ENCODE measurements around the gene RPL39. TPM values are rescaled to one million over a fixed set of nuclear protein-coding genes. Genes with fewer than 3 reads are reported as not detected.
"Not testable (repeated sequence)": the region's sequence is repeated elsewhere in the genome, so short reads cannot be mapped to it uniquely, and the experiment has no call there.

RPL39 gene
- total RNA-seq, 1 experiment from 2014 or later, result 1,940 TPM

- H3K9me3 ChIP-seq (ENCODE audit: control insufficient read depth in 1 of 2, insufficient read depth in 1 of 2, low read depth in 1 of 2, low read length in 2 of 2); H4K20me1 ChIP-seq (ENCODE audit: insufficient read depth); CTCF ChIA-PET; H3K27me3 ChIP-seq (ENCODE audit: insufficient read depth, low read length); BruUV-seq (replicated peaks); intact Hi-C loops (cut with micrococcal nuclease); H3K9me2 ChIP-seq (ENCODE audit: insufficient read depth); H3K36me3 ChIP-seq (ENCODE audit: control insufficient read depth in 1 of 2, insufficient read depth in 2 of 2, low read length in 2 of 2); H3K79me2 ChIP-seq (ENCODE audit: insufficient read depth, low read length); RAD21 ChIA-PET (ENCODE audit: low non-redundant PET in 1 of 2, low total read pairs in 2 of 2, uncharacterized antibody in 2 of 2, unreplicated experiment in 2 of 2); H2AFZ ChIP-seq (ENCODE audit: low read depth, low read length, poor library complexity, severe bottlenecking); H3K4me3 ChIP-seq (replicated peaks in 1 of 2; ENCODE audit: low read depth in 1 of 2, low read length in 2 of 2); H3K9ac ChIP-seq (ENCODE audit: low read length); H3K4me2 ChIP-seq (ENCODE audit: low read length); H3K27ac ChIP-seq (ENCODE audit: low read depth, low read length); DNase-seq (ENCODE audit: low read depth, low spot score): not testable (repeated sequence)
- POLR2A ChIA-PET, result interaction anchor here (0.8 to 1.5 kb wide), 4 partner anchors 11 to 282 kb away, joined by 3 to 5 read pairs (median 3); partner anchors contain the start of genes RPL39 and SOWAHD
- 0 out of 2 replicates have a peak, but pooled peaks have one; percentile 17 for ATAC-seq
- H3K4me1 ChIP-seq (ENCODE audit: control insufficient read depth in 1 of 2, insufficient read depth in 2 of 2, low read length in 2 of 2), result peaks cover 11 to 22% of the 10 kb centered on the region in 2 experiments
- TF ChIP-seq SP1 (IDR thresholded peaks at IDR 0.05; ENCODE audit: low read depth), result 0 out of 2 replicates have a peak, but pooled peaks have one; percentile 24
Measured at GRCh38 chrX:119769388-119769787, 22.0 kb downstream of the RPL39 start.

DNA sequence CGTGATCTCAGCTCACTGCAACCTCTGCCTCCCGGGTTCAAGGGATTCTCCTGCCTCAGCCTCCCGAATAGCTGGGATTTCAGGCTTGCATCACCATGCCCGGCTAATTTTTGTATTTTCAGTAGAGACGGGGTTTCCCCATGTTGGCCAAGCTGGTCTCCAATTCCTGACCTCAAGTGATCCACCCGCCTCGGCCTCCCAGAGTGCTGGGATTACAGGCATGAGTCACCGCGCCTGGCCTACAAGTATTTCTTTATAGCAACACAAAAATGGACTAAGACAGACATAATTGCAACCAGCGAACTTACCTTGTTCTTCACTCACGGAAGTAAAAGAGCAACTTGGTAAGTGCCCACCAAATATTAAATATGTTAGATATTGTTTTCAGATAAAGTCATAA is 23.0 kb downstream of the RPL39 start:
- intact Hi-C loops (cut with micrococcal nuclease); H3K79me2 ChIP-seq (ENCODE audit: insufficient read depth, low read length); H2AFZ ChIP-seq (ENCODE audit: low read depth, low read length, poor library complexity, severe bottlenecking); H4K20me1 ChIP-seq (ENCODE audit: insufficient read depth); RAD21 ChIA-PET (ENCODE audit: low non-redundant PET in 1 of 2, low total read pairs in 2 of 2, uncharacterized antibody in 2 of 2, unreplicated experiment in 2 of 2); H3K27me3 ChIP-seq (ENCODE audit: insufficient read depth, low read length); H3K4me3 ChIP-seq (replicated peaks in 1 of 2; ENCODE audit: low read depth in 1 of 2, low read length in 2 of 2); DNase-seq (ENCODE audit: low read depth, low spot score); H3K9me2 ChIP-seq (ENCODE audit: insufficient read depth); H3K9ac ChIP-seq (ENCODE audit: low read length); H3K36me3 ChIP-seq (ENCODE audit: control insufficient read depth in 1 of 2, insufficient read depth in 2 of 2, low read length in 2 of 2); POLR2A ChIA-PET; CTCF ChIA-PET; H3K9me3 ChIP-seq (ENCODE audit: control insufficient read depth in 1 of 2, insufficient read depth in 1 of 2, low read depth in 1 of 2, low read length in 2 of 2); BruUV-seq (replicated peaks): not testable (repeated sequence)
- peak; percentile 68 for ATAC-seq
- Histone ChIP-seq H3K4me1 (ENCODE audit: control insufficient read depth in 1 of 2, insufficient read depth in 2 of 2, low read length in 2 of 2) (peaks cover 11 to 21% of the 10 kb centered on the region in 2 experiments), H3K4me2 (ENCODE audit: low read length) (peak overlapping the region; percentile 49), H3K27ac (ENCODE audit: low read depth, low read length) (peak overlapping the region; percentile 20; the same call in 1 of the 2 replicates)
- TF ChIP-seq FOSL1 (IDR thresholded peaks at IDR 0.05; ENCODE audit: low read depth), result peak; percentile 46
- TF ChIP-seq JUND (IDR thresholded peaks at IDR 0.05), result peak; percentile 37; the same call in 1 of the 2 replicates
